K562 (cell line): Measurements from ENCODE around the gene POLR3G. TPM values are rescaled to one million over a fixed set of nuclear protein-coding genes. Genes with fewer than 3 reads are reported as not detected.

Experiments used
- ATAC-seq: fragments of 200-7000 bp; cut with Tn5 transposase; 3 replicates; pipeline ENCODE4 v1.9.1; 2020; ENCODE audit warnings: moderate library complexity
- BruUV-seq: library from RNA; stranded (reverse); fragments of 400-500 nt; replicated peaks from 2 replicates; lab custom pipeline; 2021; lab: Mats Ljungman, UMichigan
- CTCF ChIA-PET: fragments of 300-600 bp; formaldehyde crosslinking; extraction: SDS; loops from one replicate; lab custom pipeline; 2021; ENCODE audit warnings: low intra/inter-chr PET ratio; lab: Yijun Ruan, JAX
- POLR2A ChIA-PET: fragments of 300-600, 350-650 bp; sonication (Branson Sonifier 250); formaldehyde crosslinking; extraction: SDS; loops from one replicate; lab custom pipeline; 2021; ENCODE audit warnings: antibody characterized with exemption, inconsistent platforms; lab: Yijun Ruan, JAX
- DNase-seq, 4 experiments: peaks; one replicate each; pipeline versions ENCODE4 v3.0.0 to v3.0.0-alpha.2; 2011 to 2018; ENCODE audit warnings: low spot score in 3 of 4, mixed read lengths in 3 of 4; ENCODE audit errors: extremely low read depth in 1 of 4
- FAIRE-seq: peaks from 2 replicates; lab custom pipeline; 2011; peaks lifted over from hg19 to GRCh38; lab: Jason Lieb, UNC
- H2AFZ ChIP-seq: 2 replicates; pipeline ENCODE4 v1.6.0; 2011; ENCODE audit warnings: low read depth, low read length, control low read depth, inconsistent platforms
- H3K27ac ChIP-seq: fragments of 200-600 bp; 3 replicates; pipeline ENCODE4 v1.8.0; 2011; ENCODE audit warnings: low read depth, mild to moderate bottlenecking, control low read depth, inconsistent platforms, low read length, moderate library complexity, mixed read lengths; ENCODE audit errors: extremely low read depth
- H3K27me3 ChIP-seq, 2 experiments: fragments of 300-600 bp in 1 of 2; 2 replicates in 1 of 2; 3 replicates in 1 of 2; pipeline versions ENCODE4 v1.6.0 to v1.8.0; 2011; ENCODE audit warnings: inconsistent platforms in 2 of 2, low read length in 2 of 2, mild to moderate bottlenecking in 1 of 2, mixed read lengths in 1 of 2, moderate library complexity in 1 of 2; ENCODE audit not compliant: control insufficient read depth in 2 of 2, insufficient read depth in 2 of 2
- H3K36me3 ChIP-seq: fragments of 300-600 bp; 3 replicates; pipeline ENCODE4 v1.8.0; 2011; ENCODE audit warnings: mild to moderate bottlenecking, low read length, inconsistent platforms; ENCODE audit not compliant: control insufficient read depth, insufficient read depth
- H3K4me1 ChIP-seq, 2 experiments: fragments of 200-600 bp in 1 of 2; replicated peaks in 1 of 2; 2 replicates in 1 of 2; 3 replicates in 1 of 2; pipeline versions ENCODE4 v1.5.1 to v1.8.0; 2011; ENCODE audit warnings: inconsistent platforms in 2 of 2, low read length in 2 of 2, mild to moderate bottlenecking in 1 of 2, mixed read lengths in 1 of 2, moderate library complexity in 1 of 2; ENCODE audit not compliant: control insufficient read depth in 2 of 2, insufficient read depth in 2 of 2
- H3K4me2 ChIP-seq: 2 replicates; pipeline ENCODE4 v1.6.1; 2011; ENCODE audit warnings: low read length, control low read depth, inconsistent platforms, mixed read lengths; ENCODE audit not compliant: insufficient read depth
- H3K4me3 ChIP-seq: fragments of 200-600 bp; sonication (generic), shearing (Covaris generic); 2 replicates; pipeline ENCODE4 v1.5.1; 2016; ENCODE audit warnings: control low read depth, inconsistent platforms
- H3K79me2 ChIP-seq: fragments of 200-600 bp; 3 replicates; pipeline ENCODE4 v1.8.0; 2011; ENCODE audit warnings: low read length, inconsistent platforms; ENCODE audit not compliant: control insufficient read depth, insufficient read depth
- H3K9ac ChIP-seq, 2 experiments: 2 replicates each; pipeline versions ENCODE4 v1.6.0 to v1.6.1; 2011; ENCODE audit warnings: low read depth in 2 of 2, low read length in 2 of 2, control low read depth in 1 of 2, inconsistent platforms in 1 of 2, mild to moderate bottlenecking in 1 of 2, mixed read lengths in 1 of 2; ENCODE audit not compliant: insufficient read depth in 1 of 2
- H3K9me1 ChIP-seq: one replicate; pipeline ENCODE4 v1.6.0; 2011; ENCODE audit warnings: inconsistent platforms, mild to moderate bottlenecking, low read length, moderate library complexity; ENCODE audit not compliant: control insufficient read depth, insufficient read depth
- H3K9me3 ChIP-seq: replicated peaks from 2 replicates; pipeline ENCODE4 v1.5.1; 2011; ENCODE audit warnings: low read depth, low read length, inconsistent platforms; ENCODE audit not compliant: control insufficient read depth, insufficient read depth
- H4K20me1 ChIP-seq: replicated peaks from 2 replicates; pipeline ENCODE4 v1.6.1; 2011; ENCODE audit warnings: low read length, inconsistent platforms, mixed read lengths; ENCODE audit not compliant: control insufficient read depth, insufficient read depth
- ARID1B ChIP-seq: fragments of 450-650 bp; IDR thresholded peaks from 2 replicates; pipeline ENCODE4 v1.6.1; 2016; ENCODE audit warnings: antibody characterized with exemption, mild to moderate bottlenecking, inconsistent platforms
- BRCA1 ChIP-seq, 2 experiments: fragments of 450-650 bp in 1 of 2; sonication (generic) in 1 of 2; formaldehyde crosslinking in 1 of 2; IDR thresholded peaks; 2 replicates each; pipeline versions ENCODE4 v1.5.0 to v1.6.1; 2017 to 2020; ENCODE audit warnings: mild to moderate bottlenecking in 1 of 2, missing genetic modification reagents in 1 of 2
- CBX2 ChIP-seq: fragments of 200-600 bp; sonication (generic); IDR thresholded peaks from one replicate; pipeline ENCODE4 v1.6.1; 2012; ENCODE audit warnings: mild to moderate bottlenecking, low read length, inconsistent platforms; ENCODE audit not compliant: insufficient read depth, poor library complexity, severe bottlenecking
- CSDE1 ChIP-seq, 2 experiments: fragments of 450-650 bp; IDR thresholded peaks; 2 replicates each; pipeline ENCODE4 v1.6.1; 2016; ENCODE audit warnings: mild to moderate bottlenecking in 1 of 2
- FOXP1 ChIP-seq: sonication (generic); formaldehyde crosslinking; IDR thresholded peaks from 2 replicates; pipeline ENCODE4 v1.8.0; 2022; ENCODE audit warnings: mild to moderate bottlenecking, missing genetic modification reagents
- KAT7 ChIP-seq: sonication (generic); formaldehyde crosslinking; IDR thresholded peaks from 2 replicates; pipeline ENCODE4 v1.8.0; 2022; ENCODE audit warnings: missing genetic modification reagents, mild to moderate bottlenecking, borderline replicate concordance
- KDM2B ChIP-seq: fragments of 250-450 bp; sonication (Bioruptor Pico); IDR thresholded peaks from 2 replicates; pipeline ENCODE4 v1.8.0; 2021; ENCODE audit warnings: mild to moderate bottlenecking, moderate library complexity
- LEF1 ChIP-seq: fragments of 450-650 bp; IDR thresholded peaks from 2 replicates; pipeline ENCODE4 v1.6.1; 2016; ENCODE audit warnings: mild to moderate bottlenecking
- MYC ChIP-seq, 2 experiments: fragments of 250-450 bp in 1 of 2; sonication (Bioruptor Pico) in 1 of 2; IDR thresholded peaks; 2 replicates each; pipeline versions ENCODE4 v1.5.1 to v1.6.1; 2012 to 2021; ENCODE audit warnings: low read depth in 2 of 2, borderline replicate concordance in 1 of 2, improper control_type of control experiment in 1 of 2, low read length in 1 of 2, mild to moderate bottlenecking in 1 of 2, moderate library complexity in 1 of 2
- RBM39 ChIP-seq: fragments of 200-400 bp; formaldehyde crosslinking; optimal IDR thresholded peaks from 2 replicates; pipeline ENCODE3; 2018; ENCODE audit warnings: low read depth, low read length
- SREBF2 ChIP-seq: sonication (generic); formaldehyde crosslinking; IDR thresholded peaks from 2 replicates; pipeline ENCODE4 v1.4.0; 2020; ENCODE audit warnings: mild to moderate bottlenecking, missing genetic modification reagents
- SRSF3 ChIP-seq: fragments of 200-400 bp; formaldehyde crosslinking; IDR thresholded peaks from 2 replicates; pipeline ENCODE4 v1.6.1; 2016; ENCODE audit warnings: mild to moderate bottlenecking, low read length, moderate library complexity; ENCODE audit not compliant: insufficient read depth
- STAG1 ChIP-seq: sonication (generic); formaldehyde crosslinking; IDR thresholded peaks from 2 replicates; pipeline ENCODE4 v1.5.0; 2020; ENCODE audit warnings: missing genetic modification reagents, borderline replicate concordance
- TRIM24 ChIP-seq, 2 experiments: fragments of 450-650 bp; IDR thresholded peaks; 2 replicates each; pipeline ENCODE4 v1.6.1; 2016
- ZNF444 ChIP-seq: fragments of 250-450 bp; sonication (Bioruptor Pico); IDR thresholded peaks from 2 replicates; pipeline ENCODE4 v1.4.0; 2020; ENCODE audit warnings: mild to moderate bottlenecking, moderate library complexity
- WGBS: fragments of 100-300 bp; shearing (Covaris generic); methylation state at CpG from one replicate; pipeline ENCODE4 v1.1.6; 2016; ENCODE audit warnings: low coverage, mixed read lengths; ENCODE audit not compliant: insufficient coverage; ENCODE audit errors: missing lambda C conversion rate; 5-methylcytosine and 5-hydroxymethylcytosine counted together
- in situ Hi-C: fragments of 300-500 bp; cut with MboI; formaldehyde crosslinking; loops from 4 replicates; pipeline ENCODE4 v1.15.0; 2018; ENCODE audit warnings: inconsistent platforms, mixed read lengths
- intact Hi-C: fragments of 100-400 bp; cut with micrococcal nuclease; formaldehyde crosslinking; loops from 2 replicates; pipeline ENCODE4 v1.14.2; 2022
- polyA plus RNA-seq, 8 experiments: library from polyadenylated mRNA; depleted of rRNA in 4 of 8; stranded (reverse) in 5 of 8; unstranded in 3 of 8; fragments of >200 nt; fragmentation: Nextera tagmentation in 2 of 8; fragmentation: Illumina TruSeq in 1 of 8; extraction: Ambion mirVana in 2 of 8; extraction: Trizol in 1 of 8; gene quantifications; 2 replicates each; pipeline versions ENCODE4 v1.2.1 to v1.2.3, GENCODE V29; 2011 to 2014; ENCODE audit warnings: inconsistent platforms in 1 of 8, missing spikeins in 1 of 8
- total RNA-seq, 7 experiments: library from RNA; depleted of rRNA in 6 of 7; stranded (reverse); fragments of >200 nt in 6 of 7; fragmentation: Illumina TruSeq in 2 of 7; extraction: Trizol in 2 of 7; gene quantifications; 2 replicates each; pipeline versions ENCODE4 v1.2.1 to v1.2.3, GENCODE V29; 2011 to 2021; ENCODE audit warnings: low replicate concordance in 1 of 7
- TF ChIP-seq, protein P1 (sequence below), 2 experiments: fragments of 450-650 bp; formaldehyde crosslinking in 1 of 2; IDR thresholded peaks; 2 replicates each; pipeline versions ENCODE4 v1.4.0 to v1.6.1; 2014 to 2020; ENCODE audit warnings: mild to moderate bottlenecking in 2 of 2, borderline replicate concordance in 1 of 2, low read depth in 1 of 2

POLR3G gene
- total and polyA plus RNA-seq, 9 of the 15 experiments (the other 6 are each of a cell fraction or from before 2014, with no cell fraction given) = 39.0 to 111 (median 59.0) TPM

DNA sequence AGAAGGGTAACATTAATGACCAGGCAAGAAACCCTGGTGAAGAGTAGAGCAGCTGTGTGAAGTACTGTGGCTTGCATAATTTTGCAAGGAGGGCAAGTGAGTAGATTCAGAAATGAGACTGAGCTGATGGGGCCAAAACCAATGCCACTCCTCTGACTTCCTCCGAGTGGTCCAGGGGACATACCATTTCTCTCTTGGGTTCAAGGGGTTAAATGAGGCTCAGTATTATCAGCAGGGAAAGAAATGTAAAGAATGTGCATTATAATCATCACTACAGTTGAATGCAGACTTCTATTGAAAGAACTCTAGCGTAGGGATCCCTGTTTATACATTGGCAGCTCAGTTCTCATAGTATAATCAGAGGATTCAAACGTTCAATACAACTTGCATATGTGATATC lies 9.9 kb downstream of the POLR3G start:
- Histone ChIP-seq H3K79me2 (peaks cover 22% of the 10 kb centered on the region; the same call in 2 of the 3 replicates), H3K4me2 (no peak overlapping the region), H4K20me1 (no peaks in the 10 kb centered on the region), H3K9me1 (no peaks in the 10 kb centered on the region), H3K27ac (no peak overlapping the region), H3K9me3 (peaks cover 7% of the 10 kb centered on the region; the same call in 1 of the 2 replicates), H3K4me3 (no peak overlapping the region), H3K36me3 (peaks cover 76% of the 10 kb centered on the region), H3K27me3 (no peaks in the 10 kb centered on the region), H3K4me1 (peaks cover 0 to 5% of the 10 kb centered on the region in 2 experiments; a peak in 1 of 5 replicates), H3K9ac (no peak overlapping the region), H2AFZ (no peak overlapping the region)
- no peak for ATAC-seq
- no peak for FAIRE-seq
- intact Hi-C loops (no loop called here), in situ Hi-C loops (no loop called here)
- BruUV-seq = no TSS peak
- POLR2A ChIA-PET = interaction anchor here (1.4 kb wide), 1 partner anchor 10 kb away, joined by 4 read pairs; the partner anchor contains the start of genes MBLAC2 and POLR3G
- CTCF ChIA-PET = no interaction called here
- 75% methylated on average over 3 of the region's 3 CpGs for WGBS
- no peak for DNase-seq
- no peak for TF ChIP-seq ARID1B
- TF ChIP-seq STAG1 (CRISPR knock-in tag) = no peak
- TF ChIP-seq KAT7 = no peak
- no peak for TF ChIP-seq FOXP1
- no peak for TF ChIP-seq MYC (IDR thresholded peaks at IDR 0.05; ENCODE audit: low read depth, low read length)
- no peak for TF ChIP-seq MYC (CRISPR knock-in tag; IDR thresholded peaks at IDR 0.05; ENCODE audit: borderline replicate concordance, low read depth)
- TF ChIP-seq TRIM24 (IDR thresholded peaks at IDR 0.05) = no peak
- no peak for TF ChIP-seq BRCA1 (IDR thresholded peaks at IDR 0.05)
- no peak for TF ChIP-seq BRCA1 (CRISPR knock-in tag; IDR thresholded peaks at IDR 0.05)
- TF ChIP-seq KDM2B (CRISPR knock-in tag) = no peak
- TF ChIP-seq, protein P1, sequence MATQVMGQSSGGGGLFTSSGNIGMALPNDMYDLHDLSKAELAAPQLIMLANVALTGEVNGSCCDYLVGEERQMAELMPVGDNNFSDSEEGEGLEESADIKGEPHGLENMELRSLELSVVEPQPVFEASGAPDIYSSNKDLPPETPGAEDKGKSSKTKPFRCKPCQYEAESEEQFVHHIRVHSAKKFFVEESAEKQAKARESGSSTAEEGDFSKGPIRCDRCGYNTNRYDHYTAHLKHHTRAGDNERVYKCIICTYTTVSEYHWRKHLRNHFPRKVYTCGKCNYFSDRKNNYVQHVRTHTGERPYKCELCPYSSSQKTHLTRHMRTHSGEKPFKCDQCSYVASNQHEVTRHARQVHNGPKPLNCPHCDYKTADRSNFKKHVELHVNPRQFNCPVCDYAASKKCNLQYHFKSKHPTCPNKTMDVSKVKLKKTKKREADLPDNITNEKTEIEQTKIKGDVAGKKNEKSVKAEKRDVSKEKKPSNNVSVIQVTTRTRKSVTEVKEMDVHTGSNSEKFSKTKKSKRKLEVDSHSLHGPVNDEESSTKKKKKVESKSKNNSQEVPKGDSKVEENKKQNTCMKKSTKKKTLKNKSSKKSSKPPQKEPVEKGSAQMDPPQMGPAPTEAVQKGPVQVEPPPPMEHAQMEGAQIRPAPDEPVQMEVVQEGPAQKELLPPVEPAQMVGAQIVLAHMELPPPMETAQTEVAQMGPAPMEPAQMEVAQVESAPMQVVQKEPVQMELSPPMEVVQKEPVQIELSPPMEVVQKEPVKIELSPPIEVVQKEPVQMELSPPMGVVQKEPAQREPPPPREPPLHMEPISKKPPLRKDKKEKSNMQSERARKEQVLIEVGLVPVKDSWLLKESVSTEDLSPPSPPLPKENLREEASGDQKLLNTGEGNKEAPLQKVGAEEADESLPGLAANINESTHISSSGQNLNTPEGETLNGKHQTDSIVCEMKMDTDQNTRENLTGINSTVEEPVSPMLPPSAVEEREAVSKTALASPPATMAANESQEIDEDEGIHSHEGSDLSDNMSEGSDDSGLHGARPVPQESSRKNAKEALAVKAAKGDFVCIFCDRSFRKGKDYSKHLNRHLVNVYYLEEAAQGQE (IDR thresholded peaks at IDR 0.05; ENCODE audit: borderline replicate concordance) = no peak
- TF ChIP-seq, protein P1 (CRISPR knock-in tag; IDR thresholded peaks at IDR 0.05; ENCODE audit: low read depth) = no peak
- no peak for TF ChIP-seq SRSF3
- TF ChIP-seq ZNF444 (CRISPR knock-in tag) = no peak
- TF ChIP-seq LEF1 = no peak
- TF ChIP-seq SREBF2 (CRISPR knock-in tag) = no peak
- no peak for TF ChIP-seq CBX2
- no peak for TF ChIP-seq RBM39
- no peak for TF ChIP-seq CSDE1 (IDR thresholded peaks at IDR 0.05)
